ENCODE data around the gene SPEM2. TPM values are rescaled to one million over a fixed set of nuclear protein-coding genes. Genes with fewer than 3 reads are reported as not detected.

SPEM2 gene
- total RNA-seq, 2 experiments from 2014 or later = not detected

DNA sequence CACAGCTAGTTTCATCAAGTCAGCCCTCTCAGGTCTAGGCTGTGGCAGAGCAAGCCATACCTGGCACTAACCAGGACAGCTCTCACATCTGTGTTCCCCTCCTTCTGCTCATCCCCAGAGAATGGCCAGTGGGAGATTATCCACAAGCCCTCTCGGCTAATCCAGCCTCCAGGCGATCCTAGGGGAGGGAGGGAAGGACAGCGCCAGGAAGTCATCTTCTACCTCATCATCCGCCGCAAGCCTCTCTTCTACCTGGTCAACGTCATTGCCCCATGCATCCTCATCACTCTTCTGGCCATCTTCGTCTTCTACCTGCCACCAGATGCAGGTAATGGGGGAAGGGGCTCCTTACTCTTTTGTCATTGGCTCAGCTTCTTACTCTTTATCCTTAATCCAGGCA, 23.0 kb downstream of the SPEM2 start:
- peaks cover 16% of the 10 kb centered on the region for H3K4me1 Mint-ChIP-seq (ENCODE audit: low read depth)
- H3K4me3 Mint-ChIP-seq = no peak overlapping the region
- CTCF ChIA-PET = interaction anchor here (0.8 to 1.5 kb wide), 2 partner anchors 8 to 12 kb away, joined by 3 read pairs; no protein-coding TSS in a partner anchor
- intact Hi-C loops (cut with micrococcal nuclease) = no loop called here
- H3K36me3 Mint-ChIP-seq (ENCODE audit: low read depth) = peaks cover 12% of the 10 kb centered on the region
- no peaks in the 10 kb centered on the region for H3K9me3 Mint-ChIP-seq
- no peak for DNase-seq
- no peak overlapping the region for H3K27ac Mint-ChIP-seq
- no peak for ATAC-seq
- peaks cover 30% of the 10 kb centered on the region for H3K27me3 Mint-ChIP-seq
- POLR2A ChIA-PET = interaction anchor here (0.6 to 0.8 kb wide), 2 partner anchors 12 to 470 kb away, joined by 3 to 5 read pairs; no protein-coding TSS in a partner anchor
- TF ChIP-seq, protein P1, sequence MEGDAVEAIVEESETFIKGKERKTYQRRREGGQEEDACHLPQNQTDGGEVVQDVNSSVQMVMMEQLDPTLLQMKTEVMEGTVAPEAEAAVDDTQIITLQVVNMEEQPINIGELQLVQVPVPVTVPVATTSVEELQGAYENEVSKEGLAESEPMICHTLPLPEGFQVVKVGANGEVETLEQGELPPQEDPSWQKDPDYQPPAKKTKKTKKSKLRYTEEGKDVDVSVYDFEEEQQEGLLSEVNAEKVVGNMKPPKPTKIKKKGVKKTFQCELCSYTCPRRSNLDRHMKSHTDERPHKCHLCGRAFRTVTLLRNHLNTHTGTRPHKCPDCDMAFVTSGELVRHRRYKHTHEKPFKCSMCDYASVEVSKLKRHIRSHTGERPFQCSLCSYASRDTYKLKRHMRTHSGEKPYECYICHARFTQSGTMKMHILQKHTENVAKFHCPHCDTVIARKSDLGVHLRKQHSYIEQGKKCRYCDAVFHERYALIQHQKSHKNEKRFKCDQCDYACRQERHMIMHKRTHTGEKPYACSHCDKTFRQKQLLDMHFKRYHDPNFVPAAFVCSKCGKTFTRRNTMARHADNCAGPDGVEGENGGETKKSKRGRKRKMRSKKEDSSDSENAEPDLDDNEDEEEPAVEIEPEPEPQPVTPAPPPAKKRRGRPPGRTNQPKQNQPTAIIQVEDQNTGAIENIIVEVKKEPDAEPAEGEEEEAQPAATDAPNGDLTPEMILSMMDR (IDR thresholded peaks at IDR 0.05) = no peak

DNA sequence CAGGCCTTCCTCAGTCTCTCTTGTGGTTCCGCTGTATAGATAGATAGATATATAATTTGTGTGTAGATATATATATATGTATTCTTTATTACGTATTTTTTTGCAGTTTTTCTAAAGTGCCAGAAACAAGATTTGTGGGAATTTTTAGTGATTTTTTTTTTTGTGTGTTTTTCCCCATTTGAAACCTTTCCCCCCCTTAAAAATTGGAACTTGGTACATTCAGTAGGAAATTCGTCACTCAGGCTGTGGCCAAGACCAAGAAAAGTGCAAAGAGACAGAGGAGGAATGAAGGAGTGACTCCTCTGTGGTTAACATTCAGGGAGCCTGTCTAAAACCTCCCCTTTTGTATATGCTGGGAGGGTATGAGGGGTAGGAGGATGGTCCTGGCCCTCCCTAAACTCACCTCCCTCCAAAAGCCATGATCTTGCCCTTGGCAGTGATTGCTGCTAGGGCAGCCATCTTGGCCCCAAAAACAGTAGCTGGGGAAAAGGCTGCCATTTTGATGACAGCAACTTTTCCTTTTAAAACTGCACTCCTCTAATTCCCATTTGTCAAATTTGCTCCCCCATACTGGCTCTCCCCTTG, 34.6 kb downstream of the SPEM2 start:
- Mint-ChIP-seq H3K27me3 (no peaks in the 10 kb centered on the region), H3K36me3 (ENCODE audit: low read depth) (peaks cover 21% of the 10 kb centered on the region), H3K27ac (no peak overlapping the region), H3K4me1 (ENCODE audit: low read depth) (peaks cover 14% of the 10 kb centered on the region), H3K4me3 (no peak overlapping the region), H3K9me3 (no peaks in the 10 kb centered on the region)
- no peak for DNase-seq
- TF ChIP-seq, protein P1 (IDR thresholded peaks at IDR 0.05) = no peak
- POLR2A ChIA-PET = interaction anchor here (1.9 to 16.3 kb wide), 2 partner anchors 17 to 24 kb away, joined by 6 to 122 read pairs; partner anchors contain the start of genes POLR2A and ZBTB4
- CTCF ChIA-PET = no interaction called here
- intact Hi-C loops (cut with micrococcal nuclease) = no loop called here
- no peak for ATAC-seq

DNA sequence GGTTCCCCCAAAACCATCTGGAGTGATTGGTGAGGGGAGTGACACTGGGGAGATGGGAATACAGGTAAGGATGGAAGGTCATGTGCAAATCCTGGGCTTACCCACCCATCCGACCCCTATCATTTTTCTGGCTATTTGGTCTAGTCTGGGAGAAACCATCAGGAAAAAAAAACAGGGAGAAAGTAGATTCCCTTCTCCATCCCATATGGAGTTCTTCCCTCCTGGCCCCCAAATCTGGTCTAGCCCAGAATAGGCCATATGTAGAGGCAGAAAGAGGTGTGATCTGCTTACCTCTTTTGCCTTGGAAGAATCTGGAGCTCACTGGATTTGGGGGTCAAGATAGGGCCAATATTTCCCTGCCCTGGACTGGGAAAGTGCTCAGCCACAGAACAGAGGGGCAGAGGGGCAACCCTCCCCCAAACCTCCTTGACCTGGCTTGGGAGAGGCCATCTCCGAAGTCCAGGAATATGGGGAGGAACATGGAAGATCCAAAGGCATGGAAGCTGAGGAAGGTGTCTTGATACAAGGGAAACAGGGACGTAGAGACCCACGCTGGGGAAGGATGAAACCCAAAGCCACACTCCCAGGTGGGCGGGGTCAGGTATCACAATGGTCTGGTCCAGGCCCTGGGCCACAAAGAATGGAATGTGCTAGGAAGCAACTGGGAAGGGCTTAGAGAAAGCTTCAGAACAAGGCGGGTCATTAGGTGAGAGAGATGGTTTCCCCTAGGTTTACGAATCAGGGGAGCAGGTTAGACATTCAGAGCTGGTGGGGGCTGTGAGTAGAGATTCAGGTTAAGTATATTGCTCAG, 35.6 kb downstream of the SPEM2 start:
- CTCF ChIA-PET = no interaction called here
- Mint-ChIP-seq H3K9me3 (no peaks in the 10 kb centered on the region), H3K4me3 (no peak overlapping the region), H3K27me3 (no peaks in the 10 kb centered on the region), H3K27ac (peak overlapping the region; percentile 6), H3K4me1 (ENCODE audit: low read depth) (peaks cover 10% of the 10 kb centered on the region), H3K36me3 (ENCODE audit: low read depth) (peaks cover 20% of the 10 kb centered on the region)
- intact Hi-C loops (cut with micrococcal nuclease) = no loop called here
- no peak for DNase-seq
- ATAC-seq = no peak
- TF ChIP-seq, protein P1 (IDR thresholded peaks at IDR 0.05) = no peak
- POLR2A ChIA-PET = interaction anchor here (0.7 to 16.3 kb wide), 4 partner anchors 16 to 380 kb away, joined by 3 to 122 read pairs (median 4); partner anchors contain the start of genes POLR2A and ZBTB4

DNA sequence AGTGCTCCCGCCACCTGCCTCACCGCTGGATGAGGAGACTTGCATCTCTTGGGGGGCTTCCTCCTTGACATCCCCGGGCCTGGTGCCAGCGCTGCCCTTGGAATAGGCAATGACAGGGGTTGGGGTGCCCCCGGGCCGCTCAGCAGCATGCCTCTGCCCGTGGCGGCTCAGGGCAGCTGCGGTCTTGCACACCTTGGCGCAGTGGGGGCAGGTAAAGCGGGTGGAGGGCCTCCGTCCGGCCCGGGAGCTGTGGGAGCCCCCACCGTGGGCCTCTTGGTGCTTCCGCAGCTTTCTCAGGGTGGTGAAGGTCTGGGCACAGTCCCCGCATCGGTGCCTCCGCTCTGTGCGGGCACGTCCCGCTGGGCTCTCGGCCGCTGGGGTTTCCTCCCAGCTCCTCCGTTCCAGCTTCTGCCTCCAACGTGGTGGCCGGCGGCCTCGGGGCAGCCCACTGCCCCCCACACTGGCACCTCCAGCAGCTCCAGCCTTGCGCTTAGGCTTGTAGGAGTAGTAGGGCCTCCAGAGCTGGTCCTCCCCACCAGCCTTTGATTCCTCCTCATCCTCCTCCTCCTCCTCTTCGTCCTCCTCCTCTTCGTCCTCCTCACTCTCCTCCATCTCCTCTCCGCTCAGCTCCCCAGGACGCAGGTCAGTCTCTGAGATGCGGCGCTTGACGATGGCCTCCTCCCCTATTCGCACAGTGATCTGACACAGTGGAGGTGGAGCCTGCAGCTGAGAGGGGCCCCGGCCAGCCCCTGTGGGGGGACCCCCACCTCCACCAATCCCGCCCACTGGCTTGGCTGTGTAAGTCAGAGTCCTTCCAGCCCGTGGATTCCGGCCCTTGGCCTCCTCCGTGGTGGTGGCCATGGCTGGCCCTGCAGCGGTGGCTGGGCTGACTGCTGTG, 37.3 kb downstream of the SPEM2 start:
- H3K4me3 Mint-ChIP-seq = no peak overlapping the region
- intact Hi-C loops (cut with micrococcal nuclease) = no loop called here
- H3K27ac Mint-ChIP-seq = no peak overlapping the region
- ChIA-PET POLR2A (interaction anchor here (0.6 to 16.3 kb wide), 6 partner anchors 8 to 150 kb away, joined by 3 to 122 read pairs (median 6); partner anchors contain the start of genes POLR2A and ZBTB4), CTCF (interaction anchor here (0.9 kb wide), 1 partner anchor 98 kb away, joined by 3 read pairs; no protein-coding TSS in a partner anchor)
- ATAC-seq = no peak
- H3K36me3 Mint-ChIP-seq (ENCODE audit: low read depth) = peaks cover 21% of the 10 kb centered on the region
- no peak for DNase-seq
- no peaks in the 10 kb centered on the region for H3K27me3 Mint-ChIP-seq
- H3K9me3 Mint-ChIP-seq = no peaks in the 10 kb centered on the region
- TF ChIP-seq, protein P1 (IDR thresholded peaks at IDR 0.05) = no peak
- H3K4me1 Mint-ChIP-seq (ENCODE audit: low read depth) = peaks cover 13% of the 10 kb centered on the region
